ENCODE results near the gene HABP4. TPM values are rescaled to one million over a fixed set of nuclear protein-coding genes. Genes with fewer than 3 reads are reported as not detected.

Gene HABP4
- total RNA-seq, 2 experiments from 2014 or later: 5.8 to 7.3 TPM

DNA sequence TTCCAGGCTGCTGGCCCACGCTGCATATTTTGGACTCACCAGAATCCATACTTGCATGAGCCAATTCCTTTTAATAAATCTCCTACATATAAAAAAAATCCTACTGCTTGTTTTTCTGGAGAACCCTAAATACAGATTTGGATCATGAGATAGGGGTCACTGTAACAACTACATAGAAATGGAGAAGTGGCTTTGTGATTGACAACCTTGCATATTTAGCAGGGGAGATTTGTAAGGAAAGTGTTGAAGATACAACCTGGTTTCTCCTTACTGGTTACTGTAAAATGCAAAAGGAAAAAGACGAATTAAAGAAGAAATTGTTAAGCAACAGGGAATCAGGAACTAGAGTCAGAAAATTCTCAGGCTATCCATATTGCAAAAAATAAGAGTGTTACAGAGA is 74.8 kb downstream of the HABP4 start:
- no peak overlapping the region for H3K4me3 Mint-ChIP-seq
- no peak for ATAC-seq
- no peak for DNase-seq
- no peaks in the 10 kb centered on the region for H3K27me3 Mint-ChIP-seq
- peaks cover 2% of the 10 kb centered on the region for H3K36me3 Mint-ChIP-seq (ENCODE audit: low read depth)
- intact Hi-C loops (cut with DNase I, micrococcal nuclease): no loop called here
- H3K4me1 Mint-ChIP-seq: peaks cover 17% of the 10 kb centered on the region
- H3K9me3 Mint-ChIP-seq (ENCODE audit: low read depth): no peaks in the 10 kb centered on the region
- POLR2A ChIA-PET: no interaction called here
- no peak overlapping the region for H3K27ac Mint-ChIP-seq
- CTCF ChIA-PET: interaction anchor here (0.8 kb wide), 1 partner anchor 175 kb away, joined by 4 read pairs; no protein-coding TSS in a partner anchor

DNA sequence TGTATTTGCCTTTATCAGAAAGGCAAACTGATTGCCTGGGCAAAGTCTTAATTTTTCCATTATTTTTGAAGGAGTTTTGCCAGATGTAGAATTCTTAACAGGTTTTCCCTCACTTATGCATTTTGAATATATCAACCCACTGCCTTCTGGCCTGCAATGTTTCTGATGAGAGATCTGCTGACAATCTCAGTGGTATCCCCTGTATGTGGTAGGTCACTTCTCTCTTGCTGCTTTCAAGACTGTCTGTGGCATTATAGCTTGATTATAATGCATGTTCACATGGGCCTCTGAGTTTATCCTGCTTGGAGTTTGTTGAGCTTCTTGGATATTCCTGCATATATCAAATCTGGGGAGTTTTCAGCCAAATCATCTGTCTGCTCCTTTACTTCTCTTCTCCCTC is 82.2 kb downstream of the HABP4 start:
- H3K27me3 Mint-ChIP-seq: no peaks in the 10 kb centered on the region
- no peak for ATAC-seq
- intact Hi-C loops (cut with DNase I, micrococcal nuclease): no loop called here
- no peak overlapping the region for H3K4me3 Mint-ChIP-seq
- CTCF ChIA-PET: interaction anchor here (1.2 kb wide), 1 partner anchor 8 kb away, joined by 3 read pairs; no protein-coding TSS in a partner anchor
- no peaks in the 10 kb centered on the region for H3K4me1 Mint-ChIP-seq
- POLR2A ChIA-PET: no interaction called here
- H3K27ac Mint-ChIP-seq: no peak overlapping the region
- no peak for DNase-seq
- H3K36me3 Mint-ChIP-seq (ENCODE audit: low read depth): peaks cover 2% of the 10 kb centered on the region
- no peaks in the 10 kb centered on the region for H3K9me3 Mint-ChIP-seq (ENCODE audit: low read depth)

DNA sequence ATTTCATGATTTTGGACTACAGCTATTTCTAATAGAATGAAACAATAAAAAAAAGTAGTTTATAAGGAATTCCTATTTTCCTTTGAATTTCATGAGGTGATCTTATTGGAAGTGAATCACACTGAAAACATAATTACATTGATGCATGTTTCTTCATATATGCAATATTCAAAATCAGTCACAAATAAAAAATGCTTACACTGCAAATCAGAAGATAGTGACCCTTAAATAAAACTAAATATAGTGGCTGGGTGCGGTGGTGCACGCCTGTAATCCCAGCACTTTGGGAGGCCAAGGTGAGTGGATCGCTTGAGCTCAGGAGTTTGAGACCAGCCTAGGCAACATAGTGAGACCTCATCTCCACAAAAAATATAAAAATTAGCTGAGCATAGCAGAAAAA is 90.1 kb downstream of the HABP4 start:
- H3K9me3 Mint-ChIP-seq (ENCODE audit: low read depth): no peaks in the 10 kb centered on the region
- CTCF ChIA-PET: no interaction called here
- H3K27ac Mint-ChIP-seq: no peak overlapping the region
- no peak for ATAC-seq
- intact Hi-C loops (cut with DNase I, micrococcal nuclease): no loop called here
- no peak for DNase-seq
- H3K4me1 Mint-ChIP-seq: no peaks in the 10 kb centered on the region
- POLR2A ChIA-PET: interaction anchor here (0.6 kb wide), 1 partner anchor 74 kb away, joined by 3 read pairs; no protein-coding TSS in a partner anchor
- H3K27me3 Mint-ChIP-seq: no peaks in the 10 kb centered on the region
- H3K4me3 Mint-ChIP-seq: no peak overlapping the region
- no peaks in the 10 kb centered on the region for H3K36me3 Mint-ChIP-seq (ENCODE audit: low read depth)

Other genes with a start within 250 kb of the HABP4 start
- gene HSD17B3, start 148.0 kb upstream of the HABP4 start, total RNA-seq: not detected
- 1 to 10 TPM; 2.6 to 2.7 TPM for gene SLC35D2, start 66.5 kb upstream of the HABP4 start, total RNA-seq
- gene ZNF367, start 31.8 kb upstream of the HABP4 start, total RNA-seq: 10 to 100 TPM; 22.0 to 24.2 TPM
- gene CDC14B, start 169.7 kb downstream of the HABP4 start, total RNA-seq: 1 to 10 TPM; 1.1 to 1.5 TPM
- gene PRXL2C, start 205.1 kb downstream of the HABP4 start, total RNA-seq: 1 to 10 TPM; 5.5 to 7.5 TPM

Data from activated CD4-positive, alpha-beta T cell treated with anti-CD3 and anti-CD28 coated beads for 36 hours (primary cell).